Hepatocyte (in vitro differentiated cells): ENCODE data around the gene TRIM8.

Source experiments
- EZH2 ChIP-seq: fragments of 200-600 bp; sonication (generic); IDR thresholded peaks from 2 replicates; pipeline ENCODE4 v1.6.1; 2016; ENCODE audit warnings: antibody characterized with exemption, mild to moderate bottlenecking, borderline replicate concordance
- TF ChIP-seq, protein P1 (sequence below): fragments of 200-600 bp; sonication (generic); IDR thresholded peaks from 2 replicates; pipeline ENCODE4 v1.5.1; 2016; ENCODE audit warnings: antibody characterized with exemption, mild to moderate bottlenecking; ENCODE audit not compliant: poor library complexity

DNA sequence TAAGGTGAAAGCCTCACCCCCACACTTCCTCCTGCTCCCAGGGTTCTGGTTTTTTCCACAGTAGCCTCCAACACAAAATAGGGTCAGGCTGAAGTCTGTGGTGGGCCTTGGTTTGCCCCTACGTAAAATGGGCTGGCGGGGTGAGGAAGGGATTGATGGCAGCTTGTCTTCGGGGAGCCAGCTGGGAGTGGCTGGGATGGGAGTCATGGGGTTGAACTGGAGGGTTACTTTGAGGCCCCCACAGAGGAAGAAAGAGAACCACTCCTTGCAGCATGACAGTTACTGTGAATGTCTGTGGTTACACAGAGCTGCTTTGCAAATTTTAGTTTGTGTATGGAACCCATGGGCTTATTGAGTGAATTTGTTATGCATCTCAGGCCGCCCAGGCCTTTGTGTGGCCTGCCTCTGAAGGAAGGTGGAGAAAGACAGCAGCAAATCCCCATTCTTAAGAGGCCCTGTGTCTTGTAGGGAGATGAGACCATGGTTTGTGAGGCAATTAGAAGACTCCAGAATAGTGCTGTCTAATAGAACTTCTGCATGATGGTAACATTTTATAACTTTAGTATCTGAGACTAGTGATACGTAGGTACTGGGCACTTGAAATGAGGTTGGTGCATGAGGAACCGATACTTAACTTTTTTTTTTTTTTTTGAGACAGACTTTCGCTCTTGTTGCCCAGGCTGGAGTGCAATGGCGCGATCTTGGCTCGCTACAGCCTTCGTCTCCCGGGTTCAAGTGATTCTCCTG, 8.1 kb downstream of the TRIM8 start:
- TF ChIP-seq, protein P1, sequence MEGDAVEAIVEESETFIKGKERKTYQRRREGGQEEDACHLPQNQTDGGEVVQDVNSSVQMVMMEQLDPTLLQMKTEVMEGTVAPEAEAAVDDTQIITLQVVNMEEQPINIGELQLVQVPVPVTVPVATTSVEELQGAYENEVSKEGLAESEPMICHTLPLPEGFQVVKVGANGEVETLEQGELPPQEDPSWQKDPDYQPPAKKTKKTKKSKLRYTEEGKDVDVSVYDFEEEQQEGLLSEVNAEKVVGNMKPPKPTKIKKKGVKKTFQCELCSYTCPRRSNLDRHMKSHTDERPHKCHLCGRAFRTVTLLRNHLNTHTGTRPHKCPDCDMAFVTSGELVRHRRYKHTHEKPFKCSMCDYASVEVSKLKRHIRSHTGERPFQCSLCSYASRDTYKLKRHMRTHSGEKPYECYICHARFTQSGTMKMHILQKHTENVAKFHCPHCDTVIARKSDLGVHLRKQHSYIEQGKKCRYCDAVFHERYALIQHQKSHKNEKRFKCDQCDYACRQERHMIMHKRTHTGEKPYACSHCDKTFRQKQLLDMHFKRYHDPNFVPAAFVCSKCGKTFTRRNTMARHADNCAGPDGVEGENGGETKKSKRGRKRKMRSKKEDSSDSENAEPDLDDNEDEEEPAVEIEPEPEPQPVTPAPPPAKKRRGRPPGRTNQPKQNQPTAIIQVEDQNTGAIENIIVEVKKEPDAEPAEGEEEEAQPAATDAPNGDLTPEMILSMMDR: no peak
- TF ChIP-seq EZH2: no peak
